ENCODE results near the gene IL22.

Gene IL22

DNA sequence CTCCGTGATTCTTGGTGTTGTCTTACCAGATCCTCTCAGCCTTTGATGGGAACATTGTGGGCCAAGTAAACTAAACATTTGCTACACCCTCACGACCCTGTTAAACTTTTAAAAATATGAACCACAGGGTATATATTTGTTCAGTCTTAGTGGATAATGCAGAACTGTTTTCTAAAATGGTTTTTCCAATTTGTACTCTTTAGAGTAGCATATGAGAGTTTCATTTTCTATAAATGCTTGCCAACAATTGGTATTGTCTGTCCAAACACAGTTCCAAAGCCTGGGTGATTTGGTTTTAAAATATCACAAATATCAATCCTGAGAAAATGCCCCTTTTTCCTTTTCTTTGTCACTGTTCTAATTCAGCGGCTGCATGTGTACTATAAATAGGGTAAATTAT is 6.7 kb upstream of the IL22 start:
- in situ Hi-C loops (cut with MboI; ENCODE audit: low sequenced_read_pairs, unreplicated experiment), result no loop called here
- no peak for DNase-seq (ENCODE audit: low spot score)
- TF ChIP-seq, protein P1, sequence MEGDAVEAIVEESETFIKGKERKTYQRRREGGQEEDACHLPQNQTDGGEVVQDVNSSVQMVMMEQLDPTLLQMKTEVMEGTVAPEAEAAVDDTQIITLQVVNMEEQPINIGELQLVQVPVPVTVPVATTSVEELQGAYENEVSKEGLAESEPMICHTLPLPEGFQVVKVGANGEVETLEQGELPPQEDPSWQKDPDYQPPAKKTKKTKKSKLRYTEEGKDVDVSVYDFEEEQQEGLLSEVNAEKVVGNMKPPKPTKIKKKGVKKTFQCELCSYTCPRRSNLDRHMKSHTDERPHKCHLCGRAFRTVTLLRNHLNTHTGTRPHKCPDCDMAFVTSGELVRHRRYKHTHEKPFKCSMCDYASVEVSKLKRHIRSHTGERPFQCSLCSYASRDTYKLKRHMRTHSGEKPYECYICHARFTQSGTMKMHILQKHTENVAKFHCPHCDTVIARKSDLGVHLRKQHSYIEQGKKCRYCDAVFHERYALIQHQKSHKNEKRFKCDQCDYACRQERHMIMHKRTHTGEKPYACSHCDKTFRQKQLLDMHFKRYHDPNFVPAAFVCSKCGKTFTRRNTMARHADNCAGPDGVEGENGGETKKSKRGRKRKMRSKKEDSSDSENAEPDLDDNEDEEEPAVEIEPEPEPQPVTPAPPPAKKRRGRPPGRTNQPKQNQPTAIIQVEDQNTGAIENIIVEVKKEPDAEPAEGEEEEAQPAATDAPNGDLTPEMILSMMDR (IDR thresholded peaks at IDR 0.05; ENCODE audit: borderline replicate concordance, control extremely low read depth, extremely low read depth, insufficient read depth, missing control alignments), result no peak

DNA sequence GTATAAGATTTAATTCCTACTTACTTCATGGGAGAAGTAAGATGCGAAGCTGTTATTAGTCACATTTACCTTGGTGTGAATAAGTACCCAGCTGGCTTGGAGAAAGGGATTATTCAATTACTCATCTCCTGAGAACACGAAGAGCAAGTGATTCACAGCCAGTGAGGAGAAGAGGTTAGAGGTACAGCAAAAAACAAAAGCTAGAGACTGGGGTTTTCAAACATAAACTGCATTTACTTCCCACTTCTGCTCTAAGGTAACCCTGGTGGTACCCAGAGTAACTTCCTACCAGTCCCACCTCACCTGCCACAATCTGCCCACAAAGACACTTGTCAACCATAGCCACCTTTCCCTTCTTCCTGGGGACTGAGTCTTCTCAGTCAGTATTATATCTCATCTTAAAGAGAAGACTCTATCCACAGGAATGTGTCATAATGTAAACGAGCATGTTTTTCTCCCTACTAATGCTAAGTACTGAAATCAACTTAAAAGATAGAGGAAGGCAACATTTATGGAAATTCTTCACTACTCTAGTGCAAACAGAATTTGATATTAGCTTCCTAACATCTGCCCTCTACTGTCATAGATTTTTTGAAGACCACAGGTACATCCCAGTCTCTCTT is 6.0 kb upstream of the IL22 start:
- TF ChIP-seq, protein P1 (IDR thresholded peaks at IDR 0.05; ENCODE audit: borderline replicate concordance, control extremely low read depth, extremely low read depth, insufficient read depth, missing control alignments), result no peak
- no peak for DNase-seq (ENCODE audit: low spot score)
- in situ Hi-C loops (cut with MboI; ENCODE audit: low sequenced_read_pairs, unreplicated experiment), result no loop called here

DNA sequence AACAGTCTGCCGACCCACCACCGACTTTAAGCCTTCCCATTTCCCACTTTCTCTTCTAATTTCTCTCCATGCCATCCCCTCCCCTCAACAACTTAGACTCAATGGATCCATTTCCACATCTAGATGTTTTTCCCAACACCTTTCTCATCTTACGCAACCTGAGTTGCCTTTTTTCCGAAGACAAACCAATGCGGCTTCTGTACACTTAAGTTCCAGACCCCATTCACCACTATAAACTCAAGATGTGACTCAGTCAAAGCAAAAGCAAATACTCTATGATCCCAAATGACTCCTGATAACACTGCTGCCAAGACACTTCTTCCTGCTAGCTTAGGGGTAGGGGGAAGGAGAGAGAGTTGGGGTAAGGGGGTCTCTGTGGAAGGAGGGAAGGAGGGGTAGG is 1.3 kb downstream of the IL22 start:
- TF ChIP-seq, protein P1 (IDR thresholded peaks at IDR 0.05; ENCODE audit: borderline replicate concordance, control extremely low read depth, extremely low read depth, insufficient read depth, missing control alignments), result no peak
- in situ Hi-C loops (cut with MboI; ENCODE audit: low sequenced_read_pairs, unreplicated experiment), result no loop called here

DNA sequence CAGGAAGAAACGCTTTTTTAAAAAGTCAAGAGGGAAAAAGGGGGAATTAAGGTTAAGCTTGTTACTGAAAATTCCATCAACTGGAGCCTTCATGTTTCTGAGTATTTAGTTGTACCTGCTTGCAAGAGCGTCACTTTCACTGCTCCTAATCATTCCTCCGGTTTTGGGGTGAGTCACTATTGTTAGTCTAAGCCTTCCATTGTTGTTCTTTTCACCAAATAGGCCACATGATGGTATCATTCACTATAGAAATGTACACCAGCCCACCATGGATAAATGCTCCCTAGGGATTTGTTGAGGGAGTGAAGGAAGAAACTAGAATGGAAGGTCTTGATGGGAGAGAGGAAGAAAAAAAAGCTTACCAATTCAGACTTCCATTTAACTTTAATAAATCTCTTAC is 3.0 kb downstream of the IL22 start:
- TF ChIP-seq, protein P1 (IDR thresholded peaks at IDR 0.05; ENCODE audit: borderline replicate concordance, control extremely low read depth, extremely low read depth, insufficient read depth, missing control alignments), result no peak
- no peak for DNase-seq (ENCODE audit: low spot score)
- in situ Hi-C loops (cut with MboI; ENCODE audit: low sequenced_read_pairs, unreplicated experiment), result no loop called here

More for the DNA sequence above, 1.3 kb downstream of the IL22 start:
- DNase-seq (ENCODE audit: low spot score), result no peak

DNA sequence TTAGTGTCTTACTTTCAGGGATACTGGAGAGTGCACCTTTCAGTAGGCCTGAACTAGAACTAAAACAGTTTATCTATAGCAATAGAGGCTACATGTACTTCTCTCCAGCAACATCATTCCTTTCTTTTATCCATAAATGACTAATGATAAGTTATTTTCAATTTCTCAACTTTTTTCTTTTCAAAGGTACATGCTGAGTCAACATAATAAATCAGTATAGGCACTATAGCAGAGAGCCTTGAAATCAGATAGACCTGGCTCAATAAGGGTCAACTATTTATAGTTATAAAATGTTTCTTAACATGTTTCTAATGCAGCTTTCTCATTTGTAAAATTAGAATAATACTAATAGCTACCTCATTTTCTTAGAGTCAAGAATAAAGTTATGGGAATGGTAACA is 5.6 kb downstream of the IL22 start:
- TF ChIP-seq, protein P1 (IDR thresholded peaks at IDR 0.05; ENCODE audit: borderline replicate concordance, control extremely low read depth, extremely low read depth, insufficient read depth, missing control alignments), result no peak
- DNase-seq (ENCODE audit: low spot score), result no peak
- in situ Hi-C loops (cut with MboI; ENCODE audit: low sequenced_read_pairs, unreplicated experiment), result no loop called here

DNA sequence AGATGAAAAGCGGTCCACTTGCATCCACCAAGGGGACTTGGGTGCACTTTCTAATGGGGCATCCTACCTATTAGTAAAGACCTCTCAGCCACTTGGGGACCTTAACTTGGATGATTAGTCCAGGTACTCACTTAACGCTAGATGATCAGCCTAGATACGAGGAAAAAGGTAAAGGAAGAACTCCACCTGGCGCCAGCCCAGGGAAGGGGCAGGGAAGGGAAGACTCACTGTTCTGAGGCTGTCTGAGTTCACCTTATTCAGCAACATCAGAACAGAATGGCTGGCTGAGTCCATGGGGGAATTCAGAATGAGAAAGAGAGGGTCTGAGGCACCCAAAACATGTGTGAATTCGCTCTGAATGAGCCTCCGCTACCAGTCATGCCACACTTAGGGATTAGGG is 7.1 kb downstream of the IL22 start:
- in situ Hi-C loops (cut with MboI; ENCODE audit: low sequenced_read_pairs, unreplicated experiment), result no loop called here
- no peak for DNase-seq (ENCODE audit: low spot score)
- TF ChIP-seq, protein P1 (IDR thresholded peaks at IDR 0.05; ENCODE audit: borderline replicate concordance, control extremely low read depth, extremely low read depth, insufficient read depth, missing control alignments), result no peak

All from GM13976 (cell line).